Measurements from ENCODE around the gene DLG2. TPM values are rescaled to one million over a fixed set of nuclear protein-coding genes. Genes with fewer than 3 reads are reported as not detected.

DLG2 gene
- total and polyA plus RNA-seq, 9 of the 15 experiments (the other 6 are each of a cell fraction or from before 2014, with no cell fraction given) = 0.52 to 1.6 (median 0.95) TPM

DNA sequence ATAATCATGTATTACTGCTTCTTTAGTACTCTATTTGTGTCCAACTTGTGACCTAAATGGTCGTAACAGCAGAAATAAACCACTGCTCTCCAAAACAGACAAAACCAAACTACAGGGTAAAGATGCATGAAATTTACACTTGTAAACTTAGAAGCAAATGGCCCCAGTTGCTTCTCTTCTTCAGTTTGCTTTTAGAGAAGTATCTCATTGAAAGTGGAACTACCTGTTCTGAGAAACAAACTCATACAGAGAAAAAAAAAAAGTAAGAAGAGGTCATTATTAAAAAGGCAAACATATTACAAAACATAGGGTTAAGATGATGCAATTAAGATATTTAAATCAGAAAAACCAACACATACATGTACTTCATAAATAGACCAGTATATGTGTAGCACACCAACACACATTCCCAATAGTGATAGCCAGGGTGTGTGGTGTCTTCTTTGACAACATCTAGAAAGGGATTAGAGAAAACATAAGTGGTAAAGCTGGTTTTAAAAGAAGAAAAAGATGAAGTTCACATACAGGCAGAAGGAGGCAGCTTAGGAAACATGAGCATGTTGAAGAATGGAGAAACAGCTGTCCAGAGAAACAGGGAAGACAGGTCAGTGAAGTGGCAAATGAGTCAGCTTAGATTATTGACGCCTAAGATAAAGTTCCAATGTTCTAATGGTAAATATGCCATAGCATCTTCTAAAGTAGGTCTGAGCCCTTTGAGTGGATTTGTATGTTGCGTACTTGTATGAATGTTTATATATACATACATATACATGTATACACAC lies 1496.3 kb downstream of the DLG2 start:
- Histone ChIP-seq H3K27me3 (ENCODE audit: control insufficient read depth in 2 of 2, insufficient read depth in 2 of 2, low read length in 2 of 2) (no peaks in the 10 kb centered on the region), H3K4me3 (no peak overlapping the region), H3K4me2 (ENCODE audit: insufficient read depth, low read length) (no peak overlapping the region), H2AFZ (ENCODE audit: low read depth, low read length) (no peak overlapping the region), H3K9me1 (ENCODE audit: control insufficient read depth, insufficient read depth, low read length) (no peaks in the 10 kb centered on the region), H3K9me3 (replicated peaks; ENCODE audit: control insufficient read depth, insufficient read depth, low read depth, low read length) (peaks cover 2% of the 10 kb centered on the region; the same call in 1 of the 2 replicates), H3K9ac (ENCODE audit: insufficient read depth in 1 of 2, low read depth in 2 of 2, low read length in 2 of 2) (no peak overlapping the region), H3K4me1 (replicated peaks in 1 of 2; ENCODE audit: control insufficient read depth in 2 of 2, insufficient read depth in 2 of 2, low read length in 2 of 2) (no peaks in the 10 kb centered on the region), H3K27ac (ENCODE audit: extremely low read depth, low read depth, low read length) (no peak overlapping the region), H3K36me3 (ENCODE audit: control insufficient read depth, insufficient read depth, low read length) (no peaks in the 10 kb centered on the region), H3K79me2 (ENCODE audit: control insufficient read depth, insufficient read depth, low read length) (no peaks in the 10 kb centered on the region), H4K20me1 (replicated peaks; ENCODE audit: control insufficient read depth, insufficient read depth, low read length) (no peaks in the 10 kb centered on the region)
- no peak for DNase-seq (ENCODE audit: extremely low read depth in 1 of 4, low spot score in 3 of 4)
- intact Hi-C loops (cut with micrococcal nuclease) = no loop called here
- FAIRE-seq = no peak
- ChIA-PET POLR2A (no interaction called here), CTCF (ENCODE audit: low intra/inter-chr PET ratio) (no interaction called here)
- BruUV-seq (replicated peaks) = no TSS peak
- ATAC-seq = no peak
- in situ Hi-C loops (cut with MboI) = no loop called here
- 4% methylated on average over 3 of the region's 3 CpGs for WGBS (ENCODE audit: insufficient coverage, low coverage, missing lambda C conversion rate)
- no peak for TF ChIP-seq SIN3A (IDR thresholded peaks at IDR 0.05; ENCODE audit: borderline replicate concordance in 2 of 2, control insufficient read depth in 1 of 2, low read depth in 2 of 2, low read length in 2 of 2)
- TF ChIP-seq ZFP1 (CRISPR knock-in tag; IDR thresholded peaks at IDR 0.05) = no peak
- TF ChIP-seq ZNF274 (IDR thresholded peaks at IDR 0.05; ENCODE audit: borderline replicate concordance, low read depth, low read length) = no peak
- TF ChIP-seq, protein P1, sequence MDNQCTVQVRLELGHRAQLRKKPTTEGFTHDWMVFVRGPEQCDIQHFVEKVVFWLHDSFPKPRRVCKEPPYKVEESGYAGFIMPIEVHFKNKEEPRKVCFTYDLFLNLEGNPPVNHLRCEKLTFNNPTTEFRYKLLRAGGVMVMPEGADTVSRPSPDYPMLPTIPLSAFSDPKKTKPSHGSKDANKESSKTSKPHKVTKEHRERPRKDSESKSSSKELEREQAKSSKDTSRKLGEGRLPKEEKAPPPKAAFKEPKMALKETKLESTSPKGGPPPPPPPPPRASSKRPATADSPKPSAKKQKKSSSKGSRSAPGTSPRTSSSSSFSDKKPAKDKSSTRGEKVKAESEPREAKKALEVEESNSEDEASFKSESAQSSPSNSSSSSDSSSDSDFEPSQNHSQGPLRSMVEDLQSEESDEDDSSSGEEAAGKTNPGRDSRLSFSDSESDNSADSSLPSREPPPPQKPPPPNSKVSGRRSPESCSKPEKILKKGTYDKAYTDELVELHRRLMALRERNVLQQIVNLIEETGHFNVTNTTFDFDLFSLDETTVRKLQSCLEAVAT (IDR thresholded peaks at IDR 0.05) = no peak
- TF ChIP-seq POLR2AphosphoS5 (IDR thresholded peaks at IDR 0.05; ENCODE audit: control insufficient read depth, insufficient read depth, low read depth, low read length) = no peak
- TF ChIP-seq ZNF77 (CRISPR knock-in tag; IDR thresholded peaks at IDR 0.05) = no peak
- TF ChIP-seq, protein P2, sequence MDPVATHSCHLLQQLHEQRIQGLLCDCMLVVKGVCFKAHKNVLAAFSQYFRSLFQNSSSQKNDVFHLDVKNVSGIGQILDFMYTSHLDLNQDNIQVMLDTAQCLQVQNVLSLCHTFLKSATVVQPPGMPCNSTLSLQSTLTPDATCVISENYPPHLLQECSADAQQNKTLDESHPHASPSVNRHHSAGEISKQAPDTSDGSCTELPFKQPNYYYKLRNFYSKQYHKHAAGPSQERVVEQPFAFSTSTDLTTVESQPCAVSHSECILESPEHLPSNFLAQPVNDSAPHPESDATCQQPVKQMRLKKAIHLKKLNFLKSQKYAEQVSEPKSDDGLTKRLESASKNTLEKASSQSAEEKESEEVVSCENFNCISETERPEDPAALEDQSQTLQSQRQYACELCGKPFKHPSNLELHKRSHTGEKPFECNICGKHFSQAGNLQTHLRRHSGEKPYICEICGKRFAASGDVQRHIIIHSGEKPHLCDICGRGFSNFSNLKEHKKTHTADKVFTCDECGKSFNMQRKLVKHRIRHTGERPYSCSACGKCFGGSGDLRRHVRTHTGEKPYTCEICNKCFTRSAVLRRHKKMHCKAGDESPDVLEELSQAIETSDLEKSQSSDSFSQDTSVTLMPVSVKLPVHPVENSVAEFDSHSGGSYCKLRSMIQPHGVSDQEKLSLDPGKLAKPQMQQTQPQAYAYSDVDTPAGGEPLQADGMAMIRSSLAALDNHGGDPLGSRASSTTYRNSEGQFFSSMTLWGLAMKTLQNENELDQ (CRISPR knock-in tag; IDR thresholded peaks at IDR 0.05; ENCODE audit: borderline replicate concordance) = no peak
- TF ChIP-seq STAG1 (CRISPR knock-in tag; IDR thresholded peaks at IDR 0.05; ENCODE audit: borderline replicate concordance) = no peak
- TF ChIP-seq PTBP1 (IDR thresholded peaks at IDR 0.05; ENCODE audit: low read depth, low read length) = no peak
- TF ChIP-seq, protein P3, sequence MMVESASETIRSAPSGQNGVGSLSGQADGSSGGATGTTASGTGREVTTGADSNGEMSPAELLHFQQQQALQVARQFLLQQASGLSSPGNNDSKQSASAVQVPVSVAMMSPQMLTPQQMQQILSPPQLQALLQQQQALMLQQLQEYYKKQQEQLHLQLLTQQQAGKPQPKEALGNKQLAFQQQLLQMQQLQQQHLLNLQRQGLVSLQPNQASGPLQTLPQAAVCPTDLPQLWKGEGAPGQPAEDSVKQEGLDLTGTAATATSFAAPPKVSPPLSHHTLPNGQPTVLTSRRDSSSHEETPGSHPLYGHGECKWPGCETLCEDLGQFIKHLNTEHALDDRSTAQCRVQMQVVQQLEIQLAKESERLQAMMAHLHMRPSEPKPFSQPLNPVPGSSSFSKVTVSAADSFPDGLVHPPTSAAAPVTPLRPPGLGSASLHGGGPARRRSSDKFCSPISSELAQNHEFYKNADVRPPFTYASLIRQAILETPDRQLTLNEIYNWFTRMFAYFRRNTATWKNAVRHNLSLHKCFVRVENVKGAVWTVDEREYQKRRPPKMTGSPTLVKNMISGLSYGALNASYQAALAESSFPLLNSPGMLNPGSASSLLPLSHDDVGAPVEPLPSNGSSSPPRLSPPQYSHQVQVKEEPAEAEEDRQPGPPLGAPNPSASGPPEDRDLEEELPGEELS (CRISPR knock-in tag; IDR thresholded peaks at IDR 0.05; ENCODE audit: borderline replicate concordance) = no peak
- TF ChIP-seq, protein P4, sequence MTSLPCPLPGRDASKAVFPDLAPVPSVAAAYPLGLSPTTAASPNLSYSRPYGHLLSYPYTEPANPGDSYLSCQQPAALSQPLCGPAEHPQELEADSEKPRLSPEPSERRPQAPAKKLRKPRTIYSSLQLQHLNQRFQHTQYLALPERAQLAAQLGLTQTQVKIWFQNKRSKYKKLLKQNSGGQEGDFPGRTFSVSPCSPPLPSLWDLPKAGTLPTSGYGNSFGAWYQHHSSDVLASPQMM (CRISPR knock-in tag; IDR thresholded peaks at IDR 0.05) = no peak
- TF ChIP-seq NR2C1 (IDR thresholded peaks at IDR 0.05) = no peak
- no peak for TF ChIP-seq NR2C1 (tag; IDR thresholded peaks at IDR 0.05)
- no peak for TF ChIP-seq MTA2 (IDR thresholded peaks at IDR 0.05; ENCODE audit: low read depth)
- TF ChIP-seq ATF1 (CRISPR knock-in tag; IDR thresholded peaks at IDR 0.05) = no peak
- no peak for TF ChIP-seq ATF1 (tag; IDR thresholded peaks at IDR 0.05)
- TF ChIP-seq NRF1 (conservative IDR thresholded peaks at IDR 0.05 in 1 of 2, IDR thresholded peaks at IDR 0.05 in 1 of 2) = no peak

Measured in K562 (cell line).